ENCODE results near the gene ATP13A1.

The ATP13A1 gene

DNA sequence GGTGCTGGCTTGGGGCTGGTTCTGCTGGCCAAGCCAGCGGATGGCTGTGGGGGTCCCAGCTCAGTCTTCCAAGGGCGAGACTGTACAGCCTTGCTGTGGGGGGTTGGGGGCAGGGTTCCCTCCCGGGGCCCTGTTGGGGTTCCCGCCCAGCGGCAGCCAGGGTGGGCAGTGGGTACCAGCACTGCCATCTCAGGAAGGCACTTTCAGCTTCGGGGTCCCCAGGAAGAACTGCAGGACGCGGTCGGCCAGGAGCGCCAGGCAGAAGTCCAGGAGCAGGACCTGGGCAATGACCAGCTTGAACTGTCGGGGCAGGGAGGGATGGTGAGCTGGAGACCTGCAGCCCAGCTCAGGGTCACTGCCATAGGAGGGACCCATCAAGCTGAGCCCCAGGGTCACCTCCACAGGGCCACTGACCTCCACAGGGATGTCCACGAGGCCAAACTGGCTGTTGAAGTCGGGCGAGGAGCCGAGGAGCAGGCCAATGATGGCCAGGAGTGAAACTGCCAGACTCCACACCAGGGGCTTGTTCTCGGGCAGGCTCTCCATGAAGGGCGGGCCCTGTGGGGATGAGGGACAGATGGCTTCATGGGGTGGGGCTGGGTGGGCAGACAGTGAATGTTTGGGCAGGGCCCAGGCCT is 18.1 kb downstream of the ATP13A1 start:
- no peak for DNase-seq (ENCODE audit: low read depth in 1 of 2, low spot score in 1 of 2)

DNA sequence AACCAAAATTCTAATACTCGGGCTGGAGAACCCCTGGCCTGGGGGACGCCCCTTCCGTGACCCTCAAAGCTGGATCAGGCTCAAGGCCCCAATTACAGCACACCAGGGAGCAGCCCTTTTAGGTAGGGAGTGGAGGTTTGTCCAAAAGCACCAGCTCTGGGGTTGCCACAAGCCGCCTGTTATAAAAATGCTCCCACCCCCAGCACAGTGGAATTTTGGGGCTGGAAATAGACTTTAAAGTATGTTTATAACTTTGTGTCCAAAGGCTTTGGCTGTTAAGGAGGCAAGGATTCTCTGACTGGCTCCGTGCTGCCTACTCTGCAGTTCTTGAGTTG is 19.5 kb downstream of the ATP13A1 start:
- DNase-seq (ENCODE audit: low read depth in 1 of 2, low spot score in 1 of 2) = no peak

DNA sequence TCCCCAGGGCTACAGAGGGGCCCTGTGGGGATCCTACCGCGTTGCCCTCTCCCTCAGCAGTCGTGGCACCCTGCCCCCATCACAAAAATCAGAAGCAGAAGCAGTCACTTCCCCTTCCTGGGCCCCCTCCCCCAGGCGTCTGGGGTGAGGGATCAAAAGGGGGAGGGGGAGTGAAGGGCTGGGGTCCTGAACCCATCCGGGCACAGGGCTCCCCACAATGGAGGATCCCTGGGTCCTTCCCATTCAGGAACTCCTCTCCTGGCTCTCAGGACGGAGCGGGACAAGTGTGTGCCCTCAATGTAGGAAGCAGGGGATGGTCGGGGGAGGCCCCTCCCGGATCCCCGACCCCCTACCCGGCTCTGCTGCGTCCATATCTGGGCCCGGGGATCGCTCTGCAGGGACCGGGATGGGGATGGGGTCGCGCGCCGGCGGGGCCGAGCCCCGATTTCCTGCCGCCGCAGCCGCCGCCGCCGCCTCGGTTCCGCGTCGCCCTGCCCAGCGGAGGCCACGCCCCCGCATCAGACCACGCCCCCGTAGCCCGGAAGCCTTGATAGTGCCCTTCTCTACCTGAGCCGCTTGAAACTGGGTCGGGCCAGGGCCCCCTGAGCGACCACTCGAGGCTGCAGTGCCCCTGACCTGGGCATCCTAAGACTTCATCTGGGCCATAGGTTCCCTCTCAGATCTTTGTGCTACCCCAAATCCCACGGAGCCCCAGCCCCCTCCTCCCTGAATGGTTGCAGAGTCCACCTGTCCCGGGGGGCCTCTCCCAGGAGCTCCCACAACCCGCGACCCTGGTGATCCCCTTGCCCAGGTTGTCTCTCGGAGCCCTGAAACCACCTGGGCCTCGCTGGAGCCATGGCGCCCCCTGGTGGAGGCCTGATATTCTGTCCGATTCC is 20.1 kb downstream of the ATP13A1 start, which contains the start of gene GMIP:
Gene GMIP, minus strand, starts transcription at position 500 of the 896 bp plus-strand sequence. Its CDS starts 128 bp downstream, at position 372.
- peak; percentile 74 to 77 for DNase-seq (ENCODE audit: low read depth in 1 of 2, low spot score in 1 of 2)

DNA sequence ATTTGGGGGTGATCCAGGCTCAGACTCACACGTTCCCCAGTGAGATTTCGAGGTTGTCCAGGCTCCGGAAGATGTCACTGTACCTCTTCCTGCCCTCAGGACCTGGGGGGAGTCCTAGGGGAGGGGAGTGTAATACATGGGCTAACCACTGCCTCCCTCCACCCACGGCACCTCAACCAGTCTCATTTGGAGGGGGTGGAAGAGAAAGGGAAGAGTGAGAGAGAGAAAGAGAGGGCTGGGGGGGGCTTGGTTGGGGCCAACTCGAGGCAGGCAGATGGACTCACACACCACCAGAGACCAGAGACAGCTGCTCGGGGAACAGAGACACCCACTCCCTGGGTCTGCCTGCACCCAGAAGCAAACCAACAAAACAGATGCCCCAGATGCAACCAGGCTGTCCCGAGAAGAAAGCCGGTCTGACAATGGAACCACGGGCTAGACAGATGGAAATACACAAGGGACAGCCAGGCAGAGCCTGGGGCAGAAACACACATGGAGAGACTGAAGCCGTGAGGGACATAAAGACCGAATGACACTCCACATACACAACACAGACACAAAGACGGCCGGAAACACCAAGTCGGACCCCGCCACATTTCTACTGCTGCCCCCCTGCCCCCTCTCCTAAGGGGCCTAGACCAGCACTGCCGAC is 20.8 kb downstream of the ATP13A1 start:
- DNase-seq (ENCODE audit: low read depth in 1 of 2, low spot score in 1 of 2) = peak in 1 of 2 donors; percentile 14

DNA sequence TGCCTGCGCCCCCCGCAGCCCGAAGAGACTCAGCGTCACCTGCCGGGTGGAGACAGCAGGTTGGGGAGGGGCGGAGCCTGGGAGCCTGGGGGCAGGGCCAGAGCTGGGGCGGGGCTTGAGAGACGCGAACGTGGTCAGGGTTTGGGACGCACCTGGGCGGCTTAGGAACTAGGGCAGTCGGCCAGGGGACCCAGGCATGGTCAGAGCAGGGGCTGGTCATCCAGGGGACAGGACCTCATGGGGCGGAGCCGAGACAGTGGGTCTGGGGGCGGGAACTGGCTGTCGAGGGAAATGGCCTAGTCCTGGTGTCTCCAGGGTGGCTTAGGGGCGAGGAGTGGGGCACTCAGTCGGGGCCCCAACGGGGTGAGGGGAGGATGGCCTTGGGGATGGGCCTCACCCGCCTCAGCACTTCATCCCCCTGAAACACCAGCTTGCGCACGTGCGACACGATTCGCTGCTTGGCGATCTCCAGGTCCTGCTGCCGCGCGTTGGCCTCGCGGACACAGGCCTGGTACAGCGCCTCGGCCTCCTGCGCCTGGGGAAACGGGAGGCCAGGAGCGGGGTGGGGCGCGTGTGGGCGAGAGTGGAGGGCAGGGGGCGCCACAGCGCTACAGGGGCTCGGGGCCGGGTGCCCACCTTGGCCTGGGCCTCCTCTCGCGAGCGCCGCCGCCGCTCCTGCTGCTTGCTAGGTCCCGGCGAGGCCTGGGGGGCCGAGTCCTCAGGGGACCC is 25.8 kb downstream of the ATP13A1 start:
- no peak for DNase-seq (ENCODE audit: low read depth in 1 of 2, low spot score in 1 of 2)

DNA sequence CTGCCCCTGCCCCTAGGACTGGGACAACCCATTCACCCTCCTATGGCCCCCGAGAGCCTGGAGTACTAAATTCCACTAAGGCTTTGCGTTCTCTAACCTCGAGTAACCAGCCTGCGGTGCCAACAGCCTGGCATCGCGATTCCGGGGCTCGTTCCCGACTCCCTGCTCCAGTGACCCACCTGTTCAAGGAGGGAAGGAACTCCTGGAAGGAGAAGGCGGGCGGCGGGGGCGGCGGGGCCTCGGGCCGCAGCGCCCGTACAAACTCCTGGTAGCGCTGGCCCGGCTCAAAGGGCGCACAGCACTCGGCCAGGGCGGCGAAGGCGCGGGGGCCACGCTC is 26.3 kb downstream of the ATP13A1 start:
- no peak for DNase-seq (ENCODE audit: low read depth in 1 of 2, low spot score in 1 of 2)

DNA sequence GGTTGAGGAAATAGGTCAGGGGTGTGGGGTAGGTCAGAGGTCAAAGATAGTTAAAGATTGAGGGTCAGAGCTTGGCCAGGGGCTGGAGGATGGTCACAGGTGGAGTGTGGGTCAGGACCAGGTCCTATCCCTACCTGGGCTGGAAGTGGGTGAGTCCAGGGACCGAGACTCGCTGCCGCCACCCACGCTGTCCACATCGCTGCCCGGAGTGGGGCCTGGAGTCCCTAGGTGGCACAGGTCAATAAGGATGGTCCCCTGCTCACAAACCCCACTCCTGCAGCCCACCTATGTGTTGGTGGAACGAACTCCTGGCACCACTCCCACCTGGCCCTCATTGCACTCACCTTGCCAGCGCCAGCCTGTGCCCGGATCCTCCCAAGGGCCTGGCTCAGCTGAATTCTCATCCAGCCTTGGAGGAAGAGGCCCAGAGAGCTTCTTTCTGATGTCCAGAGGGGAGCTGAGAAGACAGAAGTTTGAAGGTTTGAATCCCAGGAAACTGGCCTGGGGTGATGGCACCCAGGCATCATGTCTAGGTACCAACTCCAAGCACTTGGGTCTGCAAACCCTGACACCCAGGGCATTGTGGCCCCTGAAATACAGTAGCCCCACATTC is 26.8 kb downstream of the ATP13A1 start:
- DNase-seq (ENCODE audit: low read depth in 1 of 2, low spot score in 1 of 2) = no peak

DNA sequence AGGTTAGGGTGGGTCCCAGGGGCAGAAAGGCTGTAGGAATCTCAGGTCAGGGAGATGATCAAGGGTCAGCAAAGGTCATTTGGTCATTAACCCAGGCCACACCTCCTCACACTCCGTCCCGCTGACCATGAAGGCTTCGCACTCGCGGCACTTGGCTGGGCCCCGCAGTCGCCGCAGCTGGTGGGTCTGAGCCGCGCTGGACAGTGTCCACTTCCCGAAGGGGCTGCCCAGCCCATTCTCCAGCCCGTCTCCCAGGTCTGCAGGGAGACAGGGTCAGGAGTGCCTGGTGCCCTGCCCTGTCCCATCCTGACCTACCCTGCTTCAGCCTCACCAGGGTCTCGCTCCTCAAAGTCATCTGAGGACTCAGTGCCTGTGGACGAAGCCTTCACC is 28.2 kb downstream of the ATP13A1 start:
- no peak for DNase-seq (ENCODE audit: low read depth in 1 of 2, low spot score in 1 of 2)

DNA sequence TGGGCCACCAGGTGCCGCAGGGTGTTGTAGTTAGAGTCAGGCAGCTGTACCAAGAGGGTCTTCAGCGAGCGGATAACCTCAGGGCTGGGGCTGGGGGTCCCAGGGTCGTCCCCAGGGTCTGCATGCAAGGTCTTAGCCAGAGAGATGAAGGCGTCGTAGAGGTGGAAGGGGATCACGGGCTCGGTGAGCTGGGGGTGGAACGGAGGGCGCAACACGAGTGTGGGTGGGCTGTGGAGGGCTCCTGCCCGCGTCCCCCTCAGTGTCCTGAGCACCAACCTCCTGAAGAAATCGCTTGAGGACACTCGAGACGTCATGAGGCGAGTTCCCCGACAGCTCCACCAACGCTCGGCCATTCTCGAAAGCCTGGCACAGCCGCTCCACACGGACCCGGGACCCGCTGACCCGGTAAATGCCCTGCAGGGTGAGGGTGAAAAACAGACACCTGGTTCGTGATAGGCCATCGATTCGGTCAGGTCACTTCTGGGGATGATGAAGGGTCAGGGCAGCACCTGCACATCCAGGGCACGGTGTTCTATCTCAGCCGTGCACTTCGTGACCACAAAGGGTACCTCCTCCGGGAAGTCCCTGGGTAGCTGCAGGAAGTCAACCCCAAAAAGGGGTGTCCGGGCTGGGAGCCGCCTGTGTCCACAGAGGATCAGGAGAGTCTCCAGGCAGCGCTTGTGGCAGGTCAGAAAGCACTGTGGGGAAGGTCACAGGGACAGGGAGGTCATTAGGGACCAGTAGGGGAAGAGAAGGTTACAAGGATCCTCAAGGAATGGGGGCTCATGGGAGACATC is 28.8 kb downstream of the ATP13A1 start:
- DNase-seq (ENCODE audit: low read depth in 1 of 2, low spot score in 1 of 2) = no peak

DNA sequence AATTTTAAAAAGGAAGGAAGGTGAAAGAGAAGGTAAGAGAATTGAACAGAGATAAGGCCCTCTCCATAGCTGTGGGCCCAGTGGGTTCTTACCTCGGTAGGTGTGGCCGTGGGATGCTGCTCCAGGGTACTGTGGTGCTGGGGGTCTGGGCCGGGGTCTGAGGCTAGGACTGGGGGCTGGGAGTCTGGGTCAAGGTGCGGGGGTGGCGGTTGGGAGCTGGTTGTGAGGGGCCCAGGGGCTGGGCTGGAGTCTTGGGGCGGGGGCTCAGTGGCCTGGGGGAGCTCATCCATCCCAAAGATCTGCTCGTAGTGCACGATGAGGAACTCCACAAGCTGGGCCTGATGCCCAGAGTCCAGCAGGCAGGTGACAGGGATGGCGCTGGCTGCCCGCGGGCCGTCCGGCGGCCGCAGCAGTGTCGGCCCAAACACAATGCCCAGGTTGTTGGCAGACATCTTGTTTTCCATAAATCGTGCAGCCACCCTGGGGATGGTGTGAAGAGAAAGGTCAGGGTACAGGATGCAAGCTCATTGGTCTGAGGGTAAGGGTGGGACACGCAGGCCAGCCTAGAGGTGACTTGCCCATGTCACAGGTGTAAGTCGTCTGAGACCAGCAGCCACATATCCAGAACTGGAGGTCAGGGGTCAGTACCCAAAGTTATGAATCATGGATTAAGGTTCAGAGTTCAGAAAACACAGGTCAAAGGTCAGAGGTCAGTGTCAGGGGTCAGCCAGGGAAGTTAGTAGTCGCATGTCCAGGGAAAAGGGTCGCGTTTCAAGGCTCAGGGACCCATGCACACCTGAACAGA is 29.6 kb downstream of the ATP13A1 start:
- no peak for DNase-seq (ENCODE audit: low read depth in 1 of 2, low spot score in 1 of 2)

DNA sequence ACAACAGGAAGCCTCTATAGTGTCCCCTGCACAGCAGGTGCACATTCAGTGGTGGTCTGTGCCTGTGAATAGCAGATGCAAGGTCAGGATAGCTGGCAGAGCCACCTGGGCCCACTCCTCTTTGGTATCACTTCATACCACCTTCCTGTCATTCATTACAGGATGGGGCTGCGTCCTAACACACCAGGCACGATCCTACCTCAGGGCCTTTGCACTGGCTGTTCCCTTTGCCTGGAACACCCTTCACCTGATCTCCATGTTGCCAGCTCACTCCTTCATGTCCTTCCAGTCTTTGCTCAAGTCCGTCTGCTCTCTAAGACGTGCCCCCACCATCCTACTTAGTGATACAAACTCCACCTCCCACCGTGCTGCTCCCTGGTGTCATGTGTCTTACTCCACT is 30.8 kb downstream of the ATP13A1 start:
- no peak for DNase-seq (ENCODE audit: low read depth in 1 of 2, low spot score in 1 of 2)

DNA sequence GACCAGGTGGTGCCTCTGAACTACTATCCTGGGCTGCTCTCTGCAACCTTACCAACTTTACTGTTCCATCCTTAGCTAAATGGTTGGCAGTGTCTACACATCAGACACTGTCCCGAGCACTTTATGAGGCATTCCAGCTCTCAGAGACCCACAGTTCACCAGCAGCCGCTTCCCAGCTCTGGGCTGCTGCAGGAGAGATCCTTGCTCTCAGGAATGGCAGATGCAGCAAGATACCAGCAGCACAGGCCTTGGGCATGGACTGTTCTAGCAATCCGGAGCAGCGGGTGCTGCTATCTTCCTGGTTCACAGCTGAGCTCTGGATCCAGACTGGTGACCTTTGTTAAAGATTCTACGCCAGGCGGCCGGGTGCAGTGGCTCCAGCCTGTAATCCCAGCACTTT is 32.1 kb downstream of the ATP13A1 start:
- no peak for DNase-seq (ENCODE audit: low read depth in 1 of 2, low spot score in 1 of 2)

DNA sequence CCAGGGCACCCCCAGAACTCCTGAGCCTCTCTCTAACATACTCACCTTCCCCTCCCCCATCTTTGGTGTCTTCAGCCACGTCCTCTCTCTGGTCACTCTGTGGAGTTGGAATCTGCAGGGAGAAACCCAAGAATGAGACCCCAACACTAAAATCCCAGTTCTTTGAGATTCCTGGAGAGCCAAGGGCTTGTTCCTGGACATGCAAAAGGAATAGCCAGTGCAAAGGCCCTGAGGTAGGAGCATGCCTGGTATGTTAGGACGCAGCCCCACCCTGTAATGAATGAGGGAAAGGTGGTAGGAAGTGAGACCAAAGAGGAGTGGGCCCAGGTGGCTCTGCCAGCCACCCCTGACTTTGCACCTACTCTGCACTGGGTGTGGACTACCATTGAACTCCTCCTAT is 33.0 kb downstream of the ATP13A1 start:
- DNase-seq (ENCODE audit: low read depth in 1 of 2, low spot score in 1 of 2) = no peak

DNA sequence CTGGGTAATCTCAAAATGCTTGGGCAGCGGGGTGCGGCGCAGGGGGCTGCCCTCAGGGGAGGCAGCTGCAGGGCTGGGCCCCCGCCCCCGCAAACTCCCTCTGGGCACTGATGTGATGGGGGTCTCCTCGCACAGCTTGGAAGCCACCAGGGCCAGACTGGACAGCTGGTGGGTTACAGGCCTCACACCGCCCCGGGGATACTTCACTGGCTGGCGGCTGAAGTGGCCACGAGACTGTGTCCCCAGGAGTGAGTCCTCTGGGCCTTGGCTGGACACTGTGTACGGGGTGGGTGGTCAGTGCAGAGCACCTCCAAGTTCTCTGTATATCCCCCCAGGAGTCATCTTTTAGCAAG is 33.4 kb downstream of the ATP13A1 start:
- no peak for DNase-seq (ENCODE audit: low read depth in 1 of 2, low spot score in 1 of 2)

DNA sequence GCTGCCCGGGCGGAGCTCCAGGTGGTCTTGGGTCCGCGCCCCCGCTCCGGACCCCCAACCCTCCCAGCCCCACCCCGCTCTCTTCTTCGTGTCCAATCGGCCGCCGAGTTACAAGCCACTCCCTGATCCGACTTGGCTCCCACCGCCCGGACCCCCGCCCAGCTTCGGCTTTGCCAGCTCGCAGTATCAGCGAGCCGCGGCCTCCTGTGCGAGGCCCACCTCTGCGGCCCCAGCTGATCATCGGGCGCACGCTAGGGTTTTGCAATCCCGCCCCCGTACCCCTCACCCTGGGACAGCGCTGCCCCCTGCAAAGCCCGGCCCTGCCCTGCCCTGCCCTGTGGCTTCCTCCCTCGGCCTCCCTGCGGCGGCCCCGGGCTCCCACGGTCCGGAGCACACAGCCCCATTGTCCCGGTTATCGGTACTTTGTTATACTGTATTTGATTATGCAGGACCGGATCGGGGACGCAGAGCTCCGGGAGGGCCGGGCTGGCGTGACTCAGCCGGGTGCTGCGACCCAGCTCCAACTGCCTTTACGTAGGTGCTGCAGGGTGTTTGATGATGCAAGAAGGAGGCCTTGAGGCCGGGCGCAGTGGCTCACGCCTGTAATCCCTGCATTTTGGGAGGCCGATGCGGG is 34.9 kb downstream of the ATP13A1 start:
- peak in 1 of 2 donors; percentile 10 for DNase-seq (ENCODE audit: low read depth in 1 of 2, low spot score in 1 of 2)

DNA sequence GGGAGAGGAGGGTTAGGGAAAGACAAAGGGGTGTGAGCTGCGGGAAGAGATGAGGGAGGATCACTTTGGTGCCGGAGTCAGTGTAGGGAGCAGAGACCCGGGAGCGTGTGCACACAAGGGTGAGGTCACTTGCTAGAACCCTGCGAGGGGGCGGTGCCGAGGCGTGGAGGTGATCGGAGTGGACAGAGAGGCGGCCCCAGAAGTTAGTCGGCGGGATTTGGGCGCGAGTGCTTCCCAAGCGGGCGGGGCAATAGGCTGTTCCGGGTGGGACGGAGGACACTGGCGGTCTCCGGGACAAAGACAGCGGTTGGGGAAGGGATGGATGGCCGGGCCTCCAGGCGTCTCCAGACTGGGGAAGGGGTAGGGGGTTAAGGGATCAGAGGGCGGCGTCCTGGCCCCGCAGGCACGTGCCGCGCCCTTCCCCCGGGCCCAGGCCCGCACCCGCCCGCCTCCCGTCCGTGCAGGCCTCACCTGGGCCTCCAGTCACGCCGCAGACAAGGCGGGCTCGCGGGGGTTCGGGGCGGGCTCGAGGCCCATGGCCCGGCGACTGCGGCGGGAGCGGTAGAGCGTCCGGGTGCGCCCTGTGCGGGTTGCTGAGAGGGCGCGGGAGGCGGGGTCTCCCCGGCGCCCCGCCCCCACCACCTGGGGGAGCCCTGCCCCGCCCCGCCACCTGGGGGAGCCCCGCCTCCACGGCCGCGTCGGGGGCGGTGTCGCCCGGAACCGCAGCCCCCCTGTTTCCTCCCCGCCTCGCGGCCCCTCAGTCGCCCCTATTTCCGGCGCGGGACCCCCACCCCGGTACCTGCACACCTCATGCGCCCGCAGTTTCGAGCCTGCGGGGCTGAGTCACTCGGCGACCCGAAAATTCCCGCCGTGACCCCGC is 35.6 kb downstream of the ATP13A1 start, which contains the start of gene LPAR2:
Gene LPAR2, minus strand, starts transcription at position 600 of the 880 bp plus-strand sequence. CDS start 945 bp downstream, outside the sequence.
- peak; percentile 24 to 47 for DNase-seq (ENCODE audit: low read depth in 1 of 2, low spot score in 1 of 2)

DNA sequence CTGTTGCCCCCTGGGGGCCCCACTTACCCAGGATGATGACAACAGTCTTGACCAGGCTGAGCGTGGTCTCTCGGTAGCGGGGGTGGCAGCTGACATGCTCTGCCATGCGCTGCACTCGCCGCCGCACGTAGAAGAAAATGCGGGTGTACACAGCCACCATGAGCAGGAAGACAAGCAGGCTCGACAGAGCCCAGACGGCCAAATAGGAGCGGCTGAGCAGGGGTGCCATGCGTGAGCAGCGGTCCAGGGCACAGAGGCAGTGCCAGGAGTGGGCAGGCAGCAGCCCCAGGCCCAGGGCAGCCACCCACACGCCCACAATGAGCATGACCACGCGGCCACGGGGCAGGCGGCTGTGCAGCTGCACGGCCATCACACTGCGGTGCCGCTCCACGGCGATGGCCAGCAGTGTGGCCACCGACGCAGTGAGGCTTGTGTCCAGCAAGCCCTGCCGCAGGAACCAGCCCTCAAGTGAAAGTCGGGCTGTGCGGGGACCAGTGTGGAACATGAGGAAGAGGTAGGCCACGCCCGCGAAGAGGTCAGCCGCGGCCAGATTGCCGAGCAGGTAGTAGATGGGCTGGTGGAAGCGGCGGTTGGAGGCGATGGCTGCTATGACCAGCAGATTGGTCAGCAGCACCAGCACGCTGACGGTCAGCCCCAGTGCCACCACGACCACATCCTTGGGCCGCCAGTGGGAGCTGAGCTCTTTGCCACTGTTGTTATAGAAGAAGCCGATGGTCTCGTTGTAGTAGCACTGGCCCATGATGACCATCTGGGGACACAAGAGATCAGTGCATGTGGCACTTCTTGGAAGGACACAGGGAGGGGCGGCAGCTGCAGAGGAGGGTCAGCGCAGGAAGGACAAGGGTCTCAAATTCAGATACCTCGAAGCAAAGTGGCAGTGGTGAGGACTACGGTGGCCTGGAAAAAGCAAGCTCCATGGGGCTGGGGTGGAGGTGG is 36.7 kb downstream of the ATP13A1 start:
- DNase-seq (ENCODE audit: low read depth in 1 of 2, low spot score in 1 of 2) = no peak

Data from activated CD4-positive, alpha-beta T cell treated with anti-CD3 and anti-CD28 coated beads, Interleukin-2, amount 50 U/mL, for 24 hours (primary cell).